Measurements from ENCODE around the gene AVEN. TPM values are rescaled to one million over a fixed set of nuclear protein-coding genes. Genes with fewer than 3 reads are reported as not detected.

AVEN gene
- total RNA-seq, 1 donor, result 34.7 TPM

DNA sequence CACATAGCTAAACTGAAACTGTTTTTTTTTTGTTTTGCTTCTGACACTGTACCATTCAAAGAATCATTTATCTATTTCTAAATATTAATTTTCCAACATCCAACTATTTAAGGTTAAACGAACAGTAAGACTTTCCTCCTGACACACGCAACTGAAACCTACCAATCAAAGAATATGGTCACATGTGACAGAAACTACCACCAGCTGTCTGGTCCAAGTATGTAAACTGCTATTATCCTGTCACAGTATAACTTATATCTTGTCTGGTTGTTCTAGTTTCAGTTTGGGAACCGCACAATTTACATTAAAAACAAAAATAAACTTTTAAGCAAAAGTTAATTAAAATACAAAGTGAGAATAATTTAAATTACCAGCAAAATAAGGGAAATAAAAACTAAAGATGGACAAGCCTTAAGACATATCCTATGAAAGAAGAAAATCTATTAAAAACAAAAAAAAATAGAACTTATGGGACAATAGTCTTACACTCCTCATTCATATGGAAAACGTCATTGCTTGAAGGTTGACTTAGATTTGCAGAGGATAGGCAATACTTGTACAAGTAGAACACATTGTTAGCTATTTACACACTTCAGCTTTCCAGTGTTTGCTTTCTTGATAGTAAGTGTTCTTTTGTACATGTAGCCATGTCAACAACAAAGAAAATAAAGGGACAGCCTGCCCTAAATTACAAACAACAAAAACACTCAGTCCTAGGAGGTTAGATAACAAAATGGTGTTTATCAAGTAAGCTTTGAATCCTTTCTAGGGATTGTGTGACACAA lies 97.5 kb downstream of the AVEN start:
- Histone ChIP-seq H3K79me2 (ENCODE audit: insufficient read depth, low read length) (peaks cover 2% of the 10 kb centered on the region), H3K4me3 (ENCODE audit: insufficient read depth, low read length) (no peak overlapping the region), H3K36me3 (ENCODE audit: insufficient read depth, low read length) (no peaks in the 10 kb centered on the region), H3K27ac (ENCODE audit: low read depth, low read length) (no peak overlapping the region), H3K4me2 (ENCODE audit: insufficient read depth, low read length) (no peak overlapping the region), H4K20me1 (ENCODE audit: insufficient read depth, low read length) (no peaks in the 10 kb centered on the region), H3K9me3 (ENCODE audit: low read depth, low read length) (no peaks in the 10 kb centered on the region), H3K27me3 (ENCODE audit: insufficient read depth, low read length) (no peaks in the 10 kb centered on the region), H2AFZ (ENCODE audit: low read length) (no peak overlapping the region), H3K4me1 (ENCODE audit: insufficient read depth, low read length) (no peaks in the 10 kb centered on the region)
- DNase-seq (ENCODE audit: insufficient read length, low spot score, missing footprints), result no peak
- TF ChIP-seq, protein P1, sequence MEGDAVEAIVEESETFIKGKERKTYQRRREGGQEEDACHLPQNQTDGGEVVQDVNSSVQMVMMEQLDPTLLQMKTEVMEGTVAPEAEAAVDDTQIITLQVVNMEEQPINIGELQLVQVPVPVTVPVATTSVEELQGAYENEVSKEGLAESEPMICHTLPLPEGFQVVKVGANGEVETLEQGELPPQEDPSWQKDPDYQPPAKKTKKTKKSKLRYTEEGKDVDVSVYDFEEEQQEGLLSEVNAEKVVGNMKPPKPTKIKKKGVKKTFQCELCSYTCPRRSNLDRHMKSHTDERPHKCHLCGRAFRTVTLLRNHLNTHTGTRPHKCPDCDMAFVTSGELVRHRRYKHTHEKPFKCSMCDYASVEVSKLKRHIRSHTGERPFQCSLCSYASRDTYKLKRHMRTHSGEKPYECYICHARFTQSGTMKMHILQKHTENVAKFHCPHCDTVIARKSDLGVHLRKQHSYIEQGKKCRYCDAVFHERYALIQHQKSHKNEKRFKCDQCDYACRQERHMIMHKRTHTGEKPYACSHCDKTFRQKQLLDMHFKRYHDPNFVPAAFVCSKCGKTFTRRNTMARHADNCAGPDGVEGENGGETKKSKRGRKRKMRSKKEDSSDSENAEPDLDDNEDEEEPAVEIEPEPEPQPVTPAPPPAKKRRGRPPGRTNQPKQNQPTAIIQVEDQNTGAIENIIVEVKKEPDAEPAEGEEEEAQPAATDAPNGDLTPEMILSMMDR (IDR thresholded peaks at IDR 0.05; ENCODE audit: extremely low read depth, low read depth, low read length), result no peak

DNA sequence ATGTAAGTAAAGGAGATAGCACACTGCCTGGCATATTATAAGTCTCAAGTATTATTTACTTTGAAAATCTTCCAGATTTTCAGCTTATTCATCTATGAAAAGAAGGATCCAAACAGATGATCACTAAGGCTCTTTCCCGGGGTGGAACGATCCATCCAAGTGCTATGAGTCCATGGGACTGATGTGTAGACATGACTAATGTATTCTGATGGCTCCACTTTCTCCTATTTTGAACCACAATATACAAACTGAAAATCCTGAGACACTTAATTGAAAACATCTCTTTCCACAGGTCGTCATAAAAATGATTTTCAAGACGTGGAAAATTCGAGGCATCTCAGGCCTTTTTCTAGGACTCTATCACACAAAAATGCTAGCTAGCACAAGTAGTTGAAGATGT lies 104.1 kb downstream of the AVEN start:
- H3K4me2 ChIP-seq (ENCODE audit: insufficient read depth, low read length), result peak overlapping the region; percentile 30
- no peak overlapping the region for H3K4me3 ChIP-seq (ENCODE audit: insufficient read depth, low read length)
- TF ChIP-seq, protein P1 (IDR thresholded peaks at IDR 0.05; ENCODE audit: extremely low read depth, low read depth, low read length), result no peak
- peaks cover 5% of the 10 kb centered on the region for H3K79me2 ChIP-seq (ENCODE audit: insufficient read depth, low read length)
- peak; percentile 59 for DNase-seq (ENCODE audit: insufficient read length, low spot score, missing footprints)
- H3K27ac ChIP-seq (ENCODE audit: low read depth, low read length), result no peak overlapping the region
- H3K36me3 ChIP-seq (ENCODE audit: insufficient read depth, low read length), result no peaks in the 10 kb centered on the region
- peaks cover 13% of the 10 kb centered on the region for H4K20me1 ChIP-seq (ENCODE audit: insufficient read depth, low read length)
- H3K9me3 ChIP-seq (ENCODE audit: low read depth, low read length), result no peaks in the 10 kb centered on the region
- peaks cover 10% of the 10 kb centered on the region for H3K4me1 ChIP-seq (ENCODE audit: insufficient read depth, low read length)
- no peak overlapping the region for H2AFZ ChIP-seq (ENCODE audit: low read length)
- H3K27me3 ChIP-seq (ENCODE audit: insufficient read depth, low read length), result no peaks in the 10 kb centered on the region

DNA sequence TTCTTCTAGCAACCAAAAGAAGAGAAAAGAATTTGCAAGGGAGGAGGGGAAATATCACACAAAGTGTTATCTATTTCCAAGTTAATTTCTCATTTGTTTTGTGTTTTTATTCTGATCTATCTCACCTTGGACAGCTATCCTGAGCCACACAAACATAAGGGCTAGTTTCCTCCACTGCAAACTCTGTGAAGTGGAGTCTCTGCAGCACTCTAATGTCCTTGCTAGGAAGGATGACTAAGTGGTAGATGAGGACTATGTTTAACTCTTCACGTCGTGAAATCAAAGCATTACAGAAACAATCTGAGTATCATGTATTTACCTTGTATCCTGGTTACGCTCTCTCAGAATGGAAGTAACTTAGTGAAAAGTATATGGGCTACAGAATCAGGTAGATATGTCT lies 104.6 kb downstream of the AVEN start:
- H3K27ac ChIP-seq (ENCODE audit: low read depth, low read length), result no peak overlapping the region
- DNase-seq (ENCODE audit: insufficient read length, low spot score, missing footprints), result peak; percentile 67

DNA sequence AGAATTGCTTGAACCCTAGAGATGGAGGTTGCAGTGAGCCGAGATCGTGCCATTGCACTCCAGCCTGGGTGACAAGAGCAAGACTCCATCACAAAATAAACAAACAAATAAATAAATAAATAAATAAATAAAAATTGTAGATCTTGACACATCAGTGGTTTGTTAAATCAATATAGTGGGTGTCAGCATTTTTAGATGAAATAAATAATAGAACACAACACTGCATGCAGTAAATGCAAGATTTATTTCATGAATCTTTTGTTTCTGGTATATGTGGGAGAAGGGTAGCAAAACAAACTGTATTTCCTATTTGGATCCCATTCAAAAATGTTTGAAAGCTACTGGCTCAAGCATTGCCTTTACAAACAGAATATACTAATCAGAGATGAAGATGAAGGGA lies 106.3 kb downstream of the AVEN start:
- Histone ChIP-seq H3K4me1 (ENCODE audit: insufficient read depth, low read length) (peaks cover 10% of the 10 kb centered on the region), H3K4me2 (ENCODE audit: insufficient read depth, low read length) (no peak overlapping the region)
- DNase-seq (ENCODE audit: insufficient read length, low spot score, missing footprints), result no peak

More for the DNA sequence above, 104.6 kb downstream of the AVEN start:
- H2AFZ ChIP-seq (ENCODE audit: low read length), result no peak overlapping the region
- H4K20me1 ChIP-seq (ENCODE audit: insufficient read depth, low read length), result peaks cover 15% of the 10 kb centered on the region
- peaks cover 10% of the 10 kb centered on the region for H3K4me1 ChIP-seq (ENCODE audit: insufficient read depth, low read length)
- no peaks in the 10 kb centered on the region for H3K9me3 ChIP-seq (ENCODE audit: low read depth, low read length)
- H3K4me2 ChIP-seq (ENCODE audit: insufficient read depth, low read length), result peak overlapping the region; percentile 30
- TF ChIP-seq, protein P1 (IDR thresholded peaks at IDR 0.05; ENCODE audit: extremely low read depth, low read depth, low read length), result no peak
- peaks cover 7% of the 10 kb centered on the region for H3K79me2 ChIP-seq (ENCODE audit: insufficient read depth, low read length)
- H3K27me3 ChIP-seq (ENCODE audit: insufficient read depth, low read length), result no peaks in the 10 kb centered on the region
- H3K4me3 ChIP-seq (ENCODE audit: insufficient read depth, low read length), result no peak overlapping the region
- H3K36me3 ChIP-seq (ENCODE audit: insufficient read depth, low read length), result no peaks in the 10 kb centered on the region

More for the DNA sequence above, 106.3 kb downstream of the AVEN start:
- H3K4me3 ChIP-seq (ENCODE audit: insufficient read depth, low read length), result no peak overlapping the region
- no peak overlapping the region for H3K27ac ChIP-seq (ENCODE audit: low read depth, low read length)
- peaks cover 9% of the 10 kb centered on the region for H3K79me2 ChIP-seq (ENCODE audit: insufficient read depth, low read length)
- H3K9me3 ChIP-seq (ENCODE audit: low read depth, low read length), result no peaks in the 10 kb centered on the region
- TF ChIP-seq, protein P1 (IDR thresholded peaks at IDR 0.05; ENCODE audit: extremely low read depth, low read depth, low read length), result no peak
- H3K36me3 ChIP-seq (ENCODE audit: insufficient read depth, low read length), result no peaks in the 10 kb centered on the region
- no peak overlapping the region for H2AFZ ChIP-seq (ENCODE audit: low read length)
- peaks cover 18% of the 10 kb centered on the region for H4K20me1 ChIP-seq (ENCODE audit: insufficient read depth, low read length)
- H3K27me3 ChIP-seq (ENCODE audit: insufficient read depth, low read length), result no peaks in the 10 kb centered on the region
